Measurements from ENCODE around the gene ANKRD65. TPM values are rescaled to one million over a fixed set of nuclear protein-coding genes. Genes with fewer than 3 reads are reported as not detected.

ANKRD65 gene
- total RNA-seq, 1 donor from 2014 or later = 1.7 TPM

DNA sequence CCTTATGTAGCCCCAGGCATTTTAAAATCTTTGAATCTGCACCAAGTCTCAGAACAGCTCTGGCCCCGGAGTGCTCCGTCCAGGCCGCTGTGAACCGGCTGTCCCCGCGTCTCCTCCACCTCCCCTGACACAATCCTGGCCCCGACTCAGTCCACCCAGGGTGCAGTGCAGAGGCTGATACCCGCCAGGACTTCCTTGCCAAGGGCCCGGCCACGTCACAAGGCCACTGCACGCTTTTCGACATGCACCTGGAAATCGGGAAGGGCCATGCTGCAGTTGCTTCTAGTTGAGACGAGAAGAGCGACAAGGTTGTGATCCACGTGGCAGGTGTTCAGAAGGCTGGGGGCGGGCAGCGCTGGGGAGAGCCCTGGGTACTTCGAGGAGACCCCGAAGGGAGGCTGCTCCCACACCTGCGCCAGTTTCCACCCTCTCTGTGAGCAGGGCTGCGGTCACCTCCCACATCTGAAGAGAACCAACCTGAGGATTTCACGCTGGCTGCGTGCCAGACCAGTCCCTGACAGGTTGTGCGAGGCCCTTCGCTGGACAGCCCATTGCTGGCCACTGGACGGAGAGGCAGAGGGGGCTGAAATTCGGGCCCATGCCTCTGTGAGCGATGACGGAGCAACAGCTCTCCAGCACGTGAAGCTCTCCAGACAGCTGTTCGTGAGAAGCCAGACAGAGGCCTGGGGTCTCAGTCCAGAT, 21.1 kb upstream of the ANKRD65 start:
- no peak for DNase-seq (ENCODE audit: low spot score)

DNA sequence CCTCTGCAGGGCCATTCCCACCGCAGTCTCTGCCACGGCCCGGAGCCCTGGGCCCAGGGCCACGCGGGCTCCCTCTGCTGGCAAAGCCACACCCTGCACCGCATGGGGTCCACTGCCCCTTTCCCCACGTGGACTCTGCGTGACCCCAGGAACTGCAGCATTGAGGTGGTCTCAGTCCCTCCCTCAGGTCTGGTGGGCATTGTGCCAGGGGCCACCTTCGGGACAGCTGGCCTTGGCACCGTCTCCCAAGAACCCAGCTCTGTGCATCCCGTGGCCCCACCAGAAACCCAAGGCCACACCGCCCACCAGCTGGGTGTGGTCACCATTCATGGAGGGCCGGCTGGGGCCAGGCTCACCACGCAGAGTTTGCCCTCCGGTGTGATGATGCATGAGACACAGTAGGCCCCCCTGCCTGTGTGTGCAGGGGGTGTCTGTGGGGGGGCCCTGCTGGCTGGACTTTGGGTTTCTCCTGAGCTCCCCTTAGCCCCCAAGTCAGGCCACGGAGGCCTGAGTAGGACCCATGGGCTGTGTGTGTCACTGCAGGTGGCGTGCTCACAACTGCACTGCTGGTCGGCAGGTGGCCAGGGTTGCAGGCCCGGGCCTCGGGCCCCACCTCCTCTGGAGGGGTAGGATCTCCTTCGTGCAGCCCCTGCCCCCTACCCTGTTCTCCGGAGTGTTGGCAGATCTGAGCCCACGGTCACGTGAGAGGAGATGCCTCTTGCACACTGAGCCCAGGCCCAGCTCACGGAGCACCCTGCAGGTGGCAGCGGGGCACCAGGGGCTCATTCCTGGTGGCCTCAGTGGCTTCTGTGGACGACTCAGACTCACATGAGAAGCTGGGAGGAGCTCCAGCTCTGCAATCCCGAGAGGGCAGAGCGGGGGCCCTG, 20.2 kb upstream of the ANKRD65 start:
- no peak for DNase-seq (ENCODE audit: low spot score)

DNA sequence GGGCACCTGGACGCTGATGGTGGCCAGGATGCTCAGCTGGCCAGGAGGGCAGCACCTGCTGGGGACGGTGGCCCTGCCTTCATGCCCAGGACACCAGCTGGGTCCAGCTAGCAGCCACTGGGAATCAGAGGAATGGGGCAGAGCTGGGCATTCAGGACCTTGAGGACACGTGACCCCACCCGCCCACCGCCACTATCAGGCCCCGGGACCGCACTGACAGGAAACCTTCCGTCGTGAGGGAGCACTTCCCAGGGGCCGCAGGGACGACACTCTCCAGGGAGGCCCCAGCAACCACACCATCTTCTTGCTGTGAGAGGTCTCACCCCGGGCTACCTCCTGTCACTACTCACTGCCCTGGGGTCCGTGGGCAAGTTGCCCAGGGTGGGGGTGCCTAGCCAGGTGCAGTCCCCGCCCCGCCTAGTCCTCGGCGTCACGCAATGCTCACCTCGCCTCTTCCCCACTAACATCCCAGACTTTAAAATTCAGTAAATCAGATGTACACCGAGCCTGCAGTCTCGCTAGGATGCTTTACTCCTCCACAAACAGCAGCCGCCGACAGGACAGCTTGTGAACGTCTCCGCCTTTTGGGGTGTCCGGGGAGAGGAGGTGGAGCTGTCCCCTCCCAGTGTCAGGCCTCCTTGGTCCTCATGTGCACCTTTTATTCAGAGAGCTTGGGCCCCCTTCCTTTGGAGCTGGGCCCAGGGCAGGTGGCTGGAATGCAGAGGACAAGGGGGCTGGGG, 19.4 kb upstream of the ANKRD65 start:
- no peak for DNase-seq (ENCODE audit: low spot score)

DNA sequence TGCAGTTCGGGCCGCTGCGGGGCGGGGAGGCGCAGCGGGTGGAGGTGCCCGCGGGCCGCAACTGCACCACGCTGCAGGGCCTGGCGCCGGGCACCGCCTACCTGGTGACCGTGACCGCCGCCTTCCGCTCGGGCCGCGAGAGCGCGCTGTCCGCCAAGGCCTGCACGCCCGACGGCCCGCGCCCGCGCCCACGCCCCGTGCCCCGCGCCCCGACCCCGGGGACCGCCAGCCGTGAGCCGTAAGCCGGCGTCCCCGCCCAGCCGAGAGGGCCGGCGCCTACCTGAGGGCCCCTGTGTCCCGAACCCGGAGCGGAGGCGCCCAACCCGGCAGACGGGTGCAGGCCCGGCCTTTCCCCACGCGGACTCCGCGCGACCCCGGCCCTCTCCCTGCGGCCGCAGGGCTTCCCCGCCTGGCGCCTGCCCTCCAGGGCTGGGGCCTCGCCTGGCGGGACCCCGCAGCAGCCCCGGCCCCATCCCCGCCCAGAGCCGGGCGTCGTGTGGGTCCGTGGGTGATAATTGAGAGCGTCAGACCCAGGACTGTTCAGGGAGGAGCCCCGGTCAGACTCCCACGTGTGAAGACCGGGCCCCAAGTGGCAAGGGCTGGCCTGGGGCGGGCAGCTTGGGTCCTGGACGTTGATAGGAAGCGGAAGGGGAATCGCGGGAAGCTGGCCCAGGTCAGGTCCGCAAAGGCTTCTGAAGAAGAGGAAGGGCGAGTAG, 18.6 kb upstream of the ANKRD65 start:
- DNase-seq (ENCODE audit: low spot score) = no peak

DNA sequence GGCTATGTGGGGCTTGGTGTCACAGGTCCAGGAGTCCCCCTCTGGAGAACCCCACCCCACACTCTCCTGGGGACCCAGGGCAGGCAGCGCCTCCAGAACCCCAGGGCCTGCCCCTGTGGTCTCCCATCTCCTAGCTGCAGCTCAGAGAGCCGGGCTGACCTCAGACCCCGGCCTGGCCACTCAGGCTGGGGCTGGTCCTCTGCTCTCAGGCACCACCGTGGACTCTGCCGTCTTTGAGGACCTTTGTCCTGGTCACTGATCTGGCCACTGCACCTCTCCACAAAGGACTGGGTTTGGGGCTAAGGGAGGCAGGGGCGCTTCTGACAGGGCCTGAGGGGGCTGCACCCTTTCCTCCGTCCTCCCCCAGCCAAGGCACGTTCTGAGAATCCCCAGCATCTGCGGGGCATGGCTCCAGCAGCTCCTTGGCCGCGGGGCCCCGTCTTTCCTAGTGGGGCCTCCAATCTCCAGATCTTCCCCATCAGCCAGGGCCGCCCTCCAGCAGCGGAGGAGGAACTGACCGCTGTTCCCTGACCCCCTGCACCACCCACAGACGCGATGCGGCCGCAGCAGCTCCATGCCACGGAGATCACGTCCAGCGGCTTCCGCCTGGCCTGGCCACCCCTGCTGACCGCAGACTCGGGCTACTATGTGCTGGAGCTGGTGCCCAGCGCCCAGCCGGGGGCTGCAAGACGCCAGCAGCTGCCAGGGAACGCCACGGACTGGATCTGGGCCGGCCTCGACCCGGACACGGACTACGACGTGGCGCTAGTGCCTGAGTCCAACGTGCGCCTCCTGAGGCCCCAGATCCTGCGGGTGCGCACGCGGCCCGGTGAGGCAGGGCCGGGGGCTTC, 17.7 kb upstream of the ANKRD65 start:
- DNase-seq (ENCODE audit: low spot score) = no peak

DNA sequence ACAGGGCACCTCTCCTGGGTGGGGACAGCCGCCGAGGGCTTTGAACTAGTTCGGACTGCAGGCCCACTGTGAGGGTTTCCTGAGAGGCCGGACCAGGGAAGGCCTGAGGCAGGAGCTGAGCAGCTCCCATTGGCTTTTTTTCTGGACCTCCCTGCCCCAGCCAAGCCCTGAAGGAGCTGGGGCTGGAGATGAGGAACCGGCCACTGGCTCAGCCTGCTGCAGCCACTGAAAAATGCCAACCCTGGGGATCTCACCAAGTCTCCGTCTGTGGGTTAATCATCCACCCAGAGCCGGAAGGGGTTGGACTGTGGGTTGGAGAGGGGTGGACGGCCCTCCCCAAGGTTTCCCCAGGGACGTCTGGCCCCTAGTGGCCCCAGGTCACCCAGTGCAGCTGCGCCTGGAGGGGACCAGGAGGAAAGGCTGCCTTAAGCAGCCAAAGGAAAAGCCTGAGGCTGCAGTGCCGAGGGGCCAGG, 16.9 kb upstream of the ANKRD65 start:
- no peak for DNase-seq (ENCODE audit: low spot score)

DNA sequence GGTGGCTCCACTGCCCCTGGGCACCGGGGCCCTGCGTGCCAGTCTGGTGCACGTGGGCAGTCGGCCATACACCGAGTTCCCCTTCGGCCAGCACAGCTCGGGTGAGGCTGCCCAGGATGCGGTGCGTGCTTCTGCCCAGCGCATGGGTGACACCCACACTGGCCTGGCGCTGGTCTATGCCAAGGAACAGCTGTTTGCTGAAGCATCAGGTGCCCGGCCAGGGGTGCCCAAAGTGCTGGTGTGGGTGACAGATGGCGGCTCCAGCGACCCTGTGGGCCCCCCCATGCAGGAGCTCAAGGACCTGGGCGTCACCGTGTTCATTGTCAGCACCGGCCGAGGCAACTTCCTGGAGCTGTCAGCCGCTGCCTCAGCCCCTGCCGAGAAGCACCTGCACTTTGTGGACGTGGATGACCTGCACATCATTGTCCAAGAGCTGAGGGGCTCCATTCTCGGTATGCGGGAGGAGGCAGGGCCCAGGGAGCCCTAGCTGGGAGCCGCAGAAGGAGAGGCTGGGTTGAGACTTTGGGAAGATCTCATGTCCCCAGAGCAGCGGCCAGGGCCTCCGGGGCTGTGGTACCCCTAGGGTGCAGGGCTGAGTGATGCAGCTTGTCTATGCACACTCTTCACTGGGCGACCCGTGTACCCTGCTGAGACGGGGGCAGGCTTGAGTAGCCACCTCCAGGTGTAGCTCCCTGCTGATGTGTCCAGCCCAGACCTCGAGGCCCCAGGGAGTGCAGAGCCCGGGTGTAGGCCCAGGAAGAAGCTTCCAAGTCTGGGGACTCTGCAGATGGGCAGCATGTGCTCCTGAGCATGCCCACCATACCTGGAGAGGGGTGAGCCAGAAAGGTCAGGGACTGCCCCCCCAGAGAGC, 16.2 kb upstream of the ANKRD65 start:
- DNase-seq (ENCODE audit: low spot score) = no peak

DNA sequence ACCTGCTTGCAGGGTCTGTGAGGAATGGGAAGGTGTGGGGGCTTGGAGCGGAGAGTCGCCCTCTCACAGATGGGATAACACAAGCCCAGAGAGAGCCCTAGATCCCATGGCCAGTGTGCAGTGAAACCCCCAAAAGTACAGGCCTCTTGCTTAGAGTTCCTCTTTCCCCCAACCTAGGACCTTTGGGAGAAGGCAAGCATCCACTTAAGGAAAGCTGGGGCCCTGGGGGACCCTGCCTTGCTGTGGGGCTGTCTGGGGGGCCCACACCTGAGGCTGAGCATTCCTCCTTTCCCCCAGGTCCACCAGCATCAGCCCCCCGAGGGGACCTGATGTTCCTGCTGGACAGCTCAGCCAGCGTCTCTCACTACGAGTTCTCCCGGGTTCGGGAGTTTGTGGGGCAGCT, 15.6 kb upstream of the ANKRD65 start:
- DNase-seq (ENCODE audit: low spot score) = no peak

DNA sequence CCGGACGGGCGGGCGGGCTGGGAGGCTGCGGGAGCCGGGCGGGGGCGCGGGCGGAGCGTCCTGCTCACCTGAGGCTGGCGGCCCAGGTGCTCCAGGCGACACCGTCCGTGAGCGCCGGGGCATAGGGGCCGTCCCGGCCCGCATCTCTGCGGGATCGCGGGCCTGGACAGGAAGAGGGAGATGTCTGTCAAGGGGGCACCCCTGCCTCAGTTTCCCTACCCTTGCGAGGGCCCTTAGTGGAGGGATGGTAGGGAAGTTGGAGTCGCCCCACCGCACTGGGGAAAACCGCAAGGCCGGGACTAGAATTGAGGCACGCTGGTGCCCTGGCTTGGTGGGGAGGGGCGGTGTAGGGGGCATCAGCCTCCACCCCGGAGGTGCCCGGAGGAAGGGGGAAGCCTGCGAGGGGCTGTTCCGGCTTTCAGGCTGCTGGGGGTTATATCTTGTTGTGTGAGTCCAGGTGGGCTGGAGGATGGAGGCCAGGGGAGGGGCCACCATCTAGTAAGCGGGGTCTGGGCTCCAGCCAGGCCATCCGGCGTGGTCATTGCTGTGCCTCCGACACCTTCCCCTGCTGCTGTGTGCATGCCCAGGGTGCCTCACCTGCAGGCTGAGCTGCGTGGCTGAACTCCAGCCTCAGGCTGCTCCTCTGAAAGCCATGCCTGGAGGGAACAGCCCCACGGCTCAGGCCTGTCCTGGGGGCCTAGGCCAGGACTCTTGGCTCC, 15.0 kb upstream of the ANKRD65 start:
- no peak for DNase-seq (ENCODE audit: low spot score)

DNA sequence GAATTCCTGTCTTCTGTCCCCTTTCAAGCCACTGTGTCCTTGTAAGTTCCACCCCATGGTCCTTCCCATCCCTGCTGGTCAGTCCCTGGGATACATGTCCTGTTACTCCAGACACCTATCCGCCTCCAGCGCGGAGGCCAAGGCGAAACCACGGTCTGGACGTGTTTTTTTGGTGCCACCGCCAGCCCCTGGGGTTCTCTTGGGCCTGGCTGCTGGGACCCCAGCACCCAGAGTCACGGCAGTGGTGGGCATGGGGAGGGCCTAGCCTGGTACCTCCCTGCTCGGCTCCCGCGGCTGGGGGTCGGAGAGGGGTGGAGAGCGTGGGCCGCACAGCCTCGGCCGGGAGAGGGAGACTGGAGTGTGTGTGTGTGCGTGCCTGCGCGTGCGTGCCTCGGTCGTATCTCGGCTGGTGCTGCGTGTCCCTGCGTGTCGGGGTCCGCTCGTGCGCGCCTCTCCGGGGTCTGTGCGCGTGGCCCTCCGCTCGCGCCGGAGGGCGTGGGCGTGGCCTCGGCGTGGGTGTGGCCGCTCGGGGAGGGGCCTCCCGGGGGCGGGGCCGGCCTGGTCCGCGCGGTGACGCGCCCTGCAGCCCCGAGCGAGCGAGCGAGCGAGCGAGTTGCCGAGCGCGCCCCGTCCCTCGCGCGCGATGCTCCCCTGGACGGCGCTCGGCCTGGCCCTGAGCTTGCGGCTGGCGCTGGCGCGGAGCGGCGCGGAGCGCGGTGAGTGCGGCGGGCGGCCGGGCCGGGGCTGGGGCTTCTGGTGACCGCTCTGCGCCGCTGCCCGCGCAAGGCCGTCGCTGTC, 14.2 kb upstream of the ANKRD65 start, which contains the start of gene VWA1:
Gene VWA1, plus strand, starts transcription at position 585 of the 798 bp plus-strand sequence. Its CDS starts 59 bp downstream, at position 644.
- DNase-seq (ENCODE audit: low spot score) = peak; percentile 80

DNA sequence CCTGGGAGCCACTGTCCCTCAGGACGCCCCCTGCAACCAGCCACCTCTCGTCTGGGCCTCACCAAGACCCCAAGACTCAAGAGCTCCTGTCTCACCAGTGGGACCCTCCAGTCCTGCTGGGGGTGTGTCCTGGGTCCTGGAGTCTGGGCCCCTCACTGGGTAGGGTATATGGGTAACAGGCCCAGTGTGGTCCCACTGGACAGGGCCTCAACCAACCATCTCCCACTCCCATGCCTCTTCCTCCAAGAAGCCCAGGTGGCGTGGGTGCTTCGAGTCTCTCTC, 13.7 kb upstream of the ANKRD65 start:
- DNase-seq (ENCODE audit: low spot score) = no peak

DNA sequence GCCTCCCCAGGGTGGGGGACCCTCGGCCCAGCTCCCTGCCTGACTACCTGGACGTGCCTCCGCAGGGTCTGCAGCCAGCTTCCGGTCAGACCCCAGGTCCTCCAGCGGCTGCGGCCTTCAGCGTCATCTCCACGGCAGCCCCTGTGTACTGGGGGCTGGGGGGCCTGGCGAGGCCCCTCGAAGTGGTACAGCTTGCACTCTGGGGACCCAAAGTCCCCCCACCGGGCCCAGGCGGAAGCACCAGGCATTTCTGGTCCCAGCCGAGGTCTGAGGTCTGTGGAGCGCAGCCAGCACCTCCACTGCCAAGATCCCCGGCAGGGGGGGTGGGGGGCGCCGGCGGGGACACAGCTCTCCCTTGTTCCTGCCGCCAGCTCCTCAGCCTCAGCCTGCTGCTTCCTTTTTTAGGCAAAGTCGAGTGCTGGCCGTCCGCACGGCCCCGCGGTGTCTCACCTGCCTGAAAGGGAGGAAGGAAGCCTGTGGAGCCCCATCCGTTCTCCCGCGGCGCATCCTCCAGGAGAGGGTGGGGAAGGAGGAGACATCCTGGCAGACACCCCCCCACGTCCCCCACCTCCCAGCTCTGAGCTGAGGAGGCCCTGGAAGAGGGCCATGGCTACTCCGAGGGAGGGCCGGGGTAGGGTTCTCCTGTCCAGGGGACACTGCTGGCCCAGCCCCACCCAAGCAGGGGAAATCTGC, 13.2 kb upstream of the ANKRD65 start:
- DNase-seq (ENCODE audit: low spot score) = peak; percentile 63

DNA sequence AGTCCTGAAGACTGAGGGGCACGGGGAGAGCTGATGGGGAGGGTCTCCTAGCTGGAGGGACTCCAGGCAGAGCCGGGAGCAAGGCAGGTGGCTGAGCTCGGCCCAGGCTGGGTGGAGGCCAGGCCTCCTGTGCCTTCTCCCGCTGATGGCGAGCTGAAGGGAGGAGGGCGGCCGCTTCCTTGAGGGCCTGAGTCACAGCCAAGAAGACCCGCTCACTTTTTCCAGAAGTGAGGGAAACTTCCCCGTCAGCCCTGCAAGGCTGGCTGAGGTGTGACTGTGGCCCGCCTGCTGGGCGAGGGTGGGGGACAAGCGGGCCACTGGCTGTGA, 12.7 kb upstream of the ANKRD65 start:
- peak; percentile 59 for DNase-seq (ENCODE audit: low spot score)

DNA sequence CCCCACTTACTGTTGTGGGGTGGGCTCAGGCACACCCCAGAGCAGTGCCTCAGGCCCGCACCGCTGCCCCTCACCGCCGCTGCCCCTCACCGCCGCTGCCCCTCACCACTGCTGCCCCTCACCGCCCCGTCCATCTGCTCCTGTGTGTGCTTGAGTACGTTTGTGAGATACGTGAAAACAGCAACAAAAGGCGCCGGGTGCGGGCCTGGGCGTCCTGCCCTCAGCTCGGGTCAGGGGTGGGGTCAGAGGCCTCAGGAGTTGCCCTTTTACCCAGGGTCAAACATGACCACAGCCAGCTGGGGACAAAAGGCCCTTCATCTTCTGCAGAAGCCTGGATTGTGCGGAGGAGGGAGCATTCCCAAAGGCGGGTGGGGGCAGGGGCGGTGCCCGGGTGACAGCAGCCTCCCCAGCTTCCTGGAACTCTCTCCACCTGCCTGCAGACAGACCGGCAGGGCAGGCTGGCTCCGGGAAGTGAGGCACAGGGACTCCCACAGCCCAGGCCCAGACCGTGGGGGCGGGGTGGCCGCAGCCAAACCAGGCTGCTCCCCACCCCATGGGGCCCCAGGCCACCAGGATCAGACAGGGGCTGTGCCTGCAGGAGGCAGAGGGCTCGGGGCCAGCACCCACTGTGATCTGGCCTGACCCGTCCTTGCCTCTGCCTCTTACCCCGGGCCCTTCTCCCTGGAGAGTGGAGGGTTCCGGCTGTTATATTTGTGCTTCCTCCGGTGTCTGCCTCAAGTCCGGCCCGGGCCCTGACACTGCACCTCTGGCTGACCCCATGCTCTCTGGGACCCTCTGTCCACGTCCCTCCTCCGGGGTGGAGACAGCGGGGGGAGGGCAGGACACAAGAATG, 12.1 kb upstream of the ANKRD65 start:
- DNase-seq (ENCODE audit: low spot score) = peak; percentile 63

DNA sequence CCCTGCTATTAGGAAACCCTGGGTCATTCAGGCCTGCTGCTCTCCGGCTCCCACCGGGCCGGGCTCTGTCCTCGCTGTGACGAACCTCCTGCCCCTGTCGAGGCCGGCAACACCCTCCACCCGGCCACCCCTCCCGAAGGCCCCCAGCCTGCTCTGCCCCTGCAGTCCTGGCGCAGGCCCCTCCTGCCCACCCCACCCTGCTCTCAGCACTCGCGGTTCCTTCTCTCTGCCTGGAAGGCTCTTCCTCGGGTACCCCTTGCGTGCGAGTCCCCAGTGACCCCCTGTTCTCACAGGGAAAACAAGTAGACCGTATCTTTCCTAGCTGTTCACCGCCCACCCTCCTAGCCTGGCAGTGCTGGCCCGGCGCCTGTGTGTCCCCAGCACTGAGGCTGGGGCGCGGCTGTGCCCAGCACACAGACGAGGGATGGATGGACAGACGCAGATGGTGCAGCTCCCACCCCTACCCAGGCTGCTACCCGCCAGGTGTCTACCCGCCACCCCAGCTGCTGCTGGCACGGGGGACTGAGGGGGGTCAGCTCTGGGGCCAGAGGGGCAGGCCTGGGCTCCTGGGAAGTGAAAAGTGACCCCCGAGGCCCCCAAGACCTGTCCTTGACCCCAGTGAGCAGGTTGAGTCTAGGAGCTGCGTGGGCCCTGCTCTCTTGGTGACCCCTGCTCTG, 11.3 kb upstream of the ANKRD65 start:
- peak; percentile 34 for DNase-seq (ENCODE audit: low spot score)

DNA sequence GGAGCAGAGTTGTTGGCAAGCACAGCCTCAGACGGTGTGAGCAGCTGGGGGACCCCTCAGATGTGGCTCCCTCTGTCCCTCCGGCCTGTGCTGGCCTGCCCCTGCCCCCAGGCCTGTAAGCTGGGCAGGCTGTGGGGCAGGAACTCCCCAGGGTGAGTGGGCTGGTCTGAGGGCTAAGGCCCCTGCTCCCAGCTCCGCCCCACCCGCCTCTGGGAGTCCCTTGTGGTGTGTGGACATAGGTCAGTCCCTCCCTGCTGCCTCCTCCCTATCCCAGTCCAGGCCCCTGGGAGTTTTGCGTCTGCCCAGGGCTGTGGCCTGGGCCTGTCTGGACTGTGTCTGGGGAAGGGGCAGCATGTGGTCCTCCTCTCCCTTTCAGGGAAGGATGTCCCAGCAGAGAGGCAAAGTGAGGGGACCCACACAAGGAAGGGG, 10.8 kb upstream of the ANKRD65 start:
- DNase-seq (ENCODE audit: low spot score) = peak; percentile 74

All from umbilical cord (tissue), 2 donors.